Tracheal epithelial cell (primary cell): ENCODE measurements around the gene LIPG. TPM values are rescaled to one million over a fixed set of nuclear protein-coding genes. Genes with fewer than 3 reads are reported as not detected.

Source experiments
- total RNA-seq: library from RNA; depleted of rRNA; stranded (reverse); fragments of >200 nt; gene quantifications from 2 replicates; pipeline ENCODE4 v1.2.1, GENCODE V29; 2014

LIPG gene
- total RNA-seq: 5.3 and 36.9 TPM in 2 replicates

GRCh38 chr18:49561289-49562193 lies at the start of gene LIPG:
LIPG (plus strand) TSS chr18:49562057; CDS start chr18:49562309, 252 bp downstream.

Other genes with a start within 250 kb of the LIPG start
- gene DYM, start 101.4 kb upstream of the LIPG start, total RNA-seq: 28.2 and 43.3 TPM in 2 replicates
- gene C18orf32, start 74.8 kb upstream of the LIPG start, total RNA-seq: 29.4 and 30.9 TPM in 2 replicates
- 3,751 and 4,727 TPM in 2 replicates for gene RPL17, start 69.6 kb upstream of the LIPG start, total RNA-seq